PC-3 (cell line): Measurements from ENCODE around the gene SCAF4. TPM values are rescaled to one million over a fixed set of nuclear protein-coding genes. Genes with fewer than 3 reads are reported as not detected.

Experiments used
- ATAC-seq: fragments of 200-7000 bp; cut with Tn5 transposase; 2 replicates; pipeline ENCODE4 v1.9.1; 2020; ENCODE audit warnings: mild to moderate bottlenecking, moderate library complexity
- BruUV-seq: library from RNA; stranded (reverse); fragments of 400-500 nt; replicated peaks from 2 replicates; lab custom pipeline; 2021; lab: Mats Ljungman, UMichigan
- CTCF ChIA-PET: fragments of 300-600 bp; sonication (Branson Sonifier 250); formaldehyde crosslinking; loops from one replicate; lab custom pipeline; 2022; ENCODE audit warnings: antibody characterized with exemption; lab: Charles Lee
- POLR2A ChIA-PET: fragments of 300-600 bp; sonication (Branson Sonifier 250); formaldehyde crosslinking; loops from one replicate; lab custom pipeline; 2022; ENCODE audit warnings: antibody characterized with exemption; ENCODE audit not compliant: unreplicated experiment; lab: Charles Lee
- DNase-seq: peaks from one replicate; pipeline ENCODE4 v3.0.0-alpha.2; 2015
- H2AFZ ChIP-seq: fragments of 300-600 bp; sonication (generic); 2 replicates; pipeline ENCODE4 v1.6.0; 2016; ENCODE audit warnings: antibody characterized with exemption, low read length
- H3F3A ChIP-seq: fragments of 300-600 bp; sonication (generic); one replicate; pipeline ENCODE4 v1.6.0; 2017; ENCODE audit warnings: antibody characterized with exemption, low read length, control low read depth, mild to moderate bottlenecking; ENCODE audit not compliant: unreplicated experiment
- H3K27ac ChIP-seq: fragments of 300-600 bp; sonication (generic); 2 replicates; pipeline ENCODE4 v1.5.1; 2016; ENCODE audit warnings: mild to moderate bottlenecking, low read length
- H3K27me3 ChIP-seq: fragments of 300-600 bp; sonication (generic); 2 replicates; pipeline ENCODE4 v1.6.1; 2016; ENCODE audit warnings: low read length, mixed read lengths
- H3K36me3 ChIP-seq: fragments of 300-600 bp; sonication (generic); 2 replicates; pipeline ENCODE4 v1.6.1; 2016; ENCODE audit warnings: low read depth, mixed run types, low read length, mixed read lengths
- H3K4me1 ChIP-seq: fragments of 300-600 bp; sonication (generic); 2 replicates; pipeline ENCODE4 v1.5.1; 2016; ENCODE audit warnings: low read length; ENCODE audit not compliant: insufficient read depth
- H3K4me2 ChIP-seq: fragments of 300-600 bp; sonication (generic); 2 replicates; pipeline ENCODE4 v1.6.0; 2016; ENCODE audit warnings: low read length
- H3K4me3 ChIP-seq: fragments of 300-600 bp; sonication (generic); 2 replicates; pipeline ENCODE4 v1.5.1; 2016; ENCODE audit warnings: mild to moderate bottlenecking, low read length, mixed read lengths
- H3K79me2 ChIP-seq: fragments of 300-600 bp; sonication (generic); 2 replicates; pipeline ENCODE4 v1.6.1; 2017; ENCODE audit warnings: low read length, mixed read lengths
- H3K9ac ChIP-seq: fragments of 300-600 bp; sonication (generic); 2 replicates; pipeline ENCODE4 v1.6.0; 2016; ENCODE audit warnings: mild to moderate bottlenecking, low read length
- H3K9me2 ChIP-seq: fragments of 300-600 bp; sonication (generic); replicated peaks from 2 replicates; pipeline ENCODE4 v1.6.1; 2016; ENCODE audit warnings: mixed run types, low read length, mixed read lengths
- H3K9me3 ChIP-seq: fragments of 300-600 bp; sonication (generic); 2 replicates; pipeline ENCODE4 v1.6.1; 2016; ENCODE audit warnings: low read length, mixed read lengths
- H4K20me1 ChIP-seq: fragments of 300-600 bp; sonication (generic); 2 replicates; pipeline ENCODE4 v1.6.1; 2016; ENCODE audit warnings: low read length, mixed read lengths
- EZH2 ChIP-seq: fragments of 300-600 bp; sonication (generic); IDR thresholded peaks from one replicate; pipeline ENCODE4 v1.6.1; 2017; ENCODE audit warnings: antibody characterized with exemption, mild to moderate bottlenecking, low read length; ENCODE audit not compliant: unreplicated experiment
- EZH2phosphoT487 ChIP-seq: fragments of 300-600 bp; sonication (generic); IDR thresholded peaks from 2 replicates; pipeline ENCODE4 v1.6.1; 2018; ENCODE audit warnings: mild to moderate bottlenecking, antibody characterized with exemption, low read length, borderline replicate concordance
- intact Hi-C: fragments of 100-400 bp; cut with micrococcal nuclease; formaldehyde crosslinking; loops from 2 replicates; pipeline ENCODE4 v1.9.0; 2023
- total RNA-seq: library from RNA; depleted of rRNA; stranded (reverse); fragments of >200 nt; gene quantifications from 2 replicates; pipeline ENCODE4 v1.2.3, GENCODE V29; 2014; rRNA removed
- TF ChIP-seq, protein P1 (sequence below): fragments of 300-600 bp; sonication (generic); conservative IDR thresholded peaks from 2 replicates; pipeline ENCODE4 v1.5.1; 2017; ENCODE audit warnings: antibody characterized with exemption, low read depth, mild to moderate bottlenecking, low read length

The SCAF4 gene
- total RNA-seq, 1 experiment from 2014 or later, result 11.2 TPM

DNA sequence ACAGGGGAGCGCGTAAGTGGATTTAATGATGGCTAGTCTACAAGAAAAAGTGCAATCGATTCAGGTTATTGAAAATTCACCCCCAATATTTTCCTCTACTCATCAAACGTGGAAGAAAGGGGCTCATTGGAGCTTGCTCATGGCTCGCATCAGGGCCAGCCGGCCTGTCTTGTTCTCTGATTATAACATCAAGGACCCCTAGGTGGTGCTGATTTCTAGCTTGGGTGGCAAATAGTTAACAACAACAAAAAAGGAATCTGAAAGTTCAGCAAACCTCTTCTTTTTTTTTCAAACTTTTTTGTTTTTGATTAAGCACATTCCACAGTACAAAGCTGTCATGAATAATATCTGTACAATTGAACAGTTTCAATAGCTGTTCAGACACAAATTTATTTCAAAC lies 108.3 kb downstream of the SCAF4 start:
- H3K27ac ChIP-seq, result no peak overlapping the region
- no peaks in the 10 kb centered on the region for H3K79me2 ChIP-seq
- ATAC-seq, result peak; percentile 59
- no peaks in the 10 kb centered on the region for H3K27me3 ChIP-seq
- no TSS peak for BruUV-seq
- no peak overlapping the region for H3K4me3 ChIP-seq
- no peaks in the 10 kb centered on the region for H3K9me2 ChIP-seq
- intact Hi-C loops, result no loop called here
- ChIA-PET CTCF (no interaction called here), POLR2A (no interaction called here)
- no peaks in the 10 kb centered on the region for H3K9me3 ChIP-seq
- H4K20me1 ChIP-seq, result no peaks in the 10 kb centered on the region
- no peaks in the 10 kb centered on the region for H3F3A ChIP-seq
- H3K36me3 ChIP-seq, result no peaks in the 10 kb centered on the region
- no peak overlapping the region for H2AFZ ChIP-seq
- no peak overlapping the region for H3K9ac ChIP-seq
- no peak overlapping the region for H3K4me2 ChIP-seq
- peak; percentile 26 for DNase-seq
- TF ChIP-seq, protein P1, sequence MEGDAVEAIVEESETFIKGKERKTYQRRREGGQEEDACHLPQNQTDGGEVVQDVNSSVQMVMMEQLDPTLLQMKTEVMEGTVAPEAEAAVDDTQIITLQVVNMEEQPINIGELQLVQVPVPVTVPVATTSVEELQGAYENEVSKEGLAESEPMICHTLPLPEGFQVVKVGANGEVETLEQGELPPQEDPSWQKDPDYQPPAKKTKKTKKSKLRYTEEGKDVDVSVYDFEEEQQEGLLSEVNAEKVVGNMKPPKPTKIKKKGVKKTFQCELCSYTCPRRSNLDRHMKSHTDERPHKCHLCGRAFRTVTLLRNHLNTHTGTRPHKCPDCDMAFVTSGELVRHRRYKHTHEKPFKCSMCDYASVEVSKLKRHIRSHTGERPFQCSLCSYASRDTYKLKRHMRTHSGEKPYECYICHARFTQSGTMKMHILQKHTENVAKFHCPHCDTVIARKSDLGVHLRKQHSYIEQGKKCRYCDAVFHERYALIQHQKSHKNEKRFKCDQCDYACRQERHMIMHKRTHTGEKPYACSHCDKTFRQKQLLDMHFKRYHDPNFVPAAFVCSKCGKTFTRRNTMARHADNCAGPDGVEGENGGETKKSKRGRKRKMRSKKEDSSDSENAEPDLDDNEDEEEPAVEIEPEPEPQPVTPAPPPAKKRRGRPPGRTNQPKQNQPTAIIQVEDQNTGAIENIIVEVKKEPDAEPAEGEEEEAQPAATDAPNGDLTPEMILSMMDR, result peak; percentile 47
- no peak for TF ChIP-seq EZH2phosphoT487
- H3K4me1 ChIP-seq, result no peaks in the 10 kb centered on the region

DNA sequence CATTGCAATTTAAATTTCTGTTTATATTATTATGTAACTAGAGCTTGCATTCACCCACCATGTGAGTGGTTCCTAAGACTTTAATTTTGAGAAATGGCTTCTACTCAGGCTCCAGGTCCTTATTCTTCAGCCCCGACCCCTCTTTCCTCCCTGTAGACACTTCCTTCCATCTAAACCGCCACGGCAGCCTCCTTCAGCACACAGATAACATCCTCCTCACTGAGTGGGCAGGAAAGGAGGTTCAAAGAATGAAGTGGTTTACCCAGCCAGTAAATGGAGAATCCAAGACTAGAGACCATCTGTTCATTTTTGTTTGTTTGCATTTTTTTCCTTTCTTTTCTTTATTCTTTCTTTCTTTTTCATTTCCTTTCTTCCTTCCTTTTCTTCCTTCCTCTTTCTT lies 109.5 kb downstream of the SCAF4 start:
- Histone ChIP-seq H3K9me2 (no peaks in the 10 kb centered on the region), H3K27ac (no peak overlapping the region), H4K20me1 (no peaks in the 10 kb centered on the region), H3K4me1 (no peaks in the 10 kb centered on the region), H3K27me3 (no peaks in the 10 kb centered on the region), H3K36me3 (no peaks in the 10 kb centered on the region), H3K4me3 (no peak overlapping the region), H2AFZ (no peak overlapping the region), H3K9ac (no peak overlapping the region), H3K4me2 (no peak overlapping the region), H3K79me2 (no peaks in the 10 kb centered on the region), H3K9me3 (no peaks in the 10 kb centered on the region), H3F3A (no peaks in the 10 kb centered on the region)
- intact Hi-C loops, result no loop called here
- no TSS peak for BruUV-seq
- DNase-seq (no peak), ATAC-seq (no peak)
- CTCF ChIA-PET, result no interaction called here
- TF ChIP-seq, protein P1, result no peak
- TF ChIP-seq EZH2, result no peak
- TF ChIP-seq EZH2phosphoT487, result no peak
- POLR2A ChIA-PET, result no interaction called here

Other genes starting within 250 kb of the SCAF4 start
- gene SOD1, start 72.4 kb downstream of the SCAF4 start, total RNA-seq, result 398 and 409 TPM in 2 replicates
- gene HUNK, start 140.9 kb upstream of the SCAF4 start, total RNA-seq, result not detected in 2 replicates